ENCODE data around the gene RHOBTB3. TPM values are rescaled to one million over a fixed set of nuclear protein-coding genes. Genes with fewer than 3 reads are reported as not detected.

The RHOBTB3 gene
- total RNA-seq, 1 experiment from 2014 or later: 84.3 TPM

DNA sequence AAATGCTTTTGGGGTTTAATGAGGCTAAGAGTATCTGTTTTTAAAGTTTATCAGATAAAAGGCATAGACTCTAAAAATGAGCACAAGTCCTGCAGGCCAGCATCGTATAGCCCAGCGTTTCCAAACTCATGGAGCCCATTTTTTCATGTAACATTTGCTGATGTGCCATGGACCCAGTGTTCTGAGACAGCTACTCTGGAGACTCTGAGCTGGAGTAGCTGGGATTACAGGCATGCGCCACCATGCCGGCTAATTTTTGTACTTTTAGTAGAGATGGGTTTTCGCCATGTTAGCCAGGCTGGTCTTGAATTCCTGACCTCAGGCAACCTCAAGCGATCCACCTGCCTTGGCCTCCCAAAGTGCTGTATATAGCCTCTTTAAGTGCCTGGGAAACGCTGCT, 75.6 kb downstream of the RHOBTB3 start (continued):
- TF ChIP-seq, protein P1, sequence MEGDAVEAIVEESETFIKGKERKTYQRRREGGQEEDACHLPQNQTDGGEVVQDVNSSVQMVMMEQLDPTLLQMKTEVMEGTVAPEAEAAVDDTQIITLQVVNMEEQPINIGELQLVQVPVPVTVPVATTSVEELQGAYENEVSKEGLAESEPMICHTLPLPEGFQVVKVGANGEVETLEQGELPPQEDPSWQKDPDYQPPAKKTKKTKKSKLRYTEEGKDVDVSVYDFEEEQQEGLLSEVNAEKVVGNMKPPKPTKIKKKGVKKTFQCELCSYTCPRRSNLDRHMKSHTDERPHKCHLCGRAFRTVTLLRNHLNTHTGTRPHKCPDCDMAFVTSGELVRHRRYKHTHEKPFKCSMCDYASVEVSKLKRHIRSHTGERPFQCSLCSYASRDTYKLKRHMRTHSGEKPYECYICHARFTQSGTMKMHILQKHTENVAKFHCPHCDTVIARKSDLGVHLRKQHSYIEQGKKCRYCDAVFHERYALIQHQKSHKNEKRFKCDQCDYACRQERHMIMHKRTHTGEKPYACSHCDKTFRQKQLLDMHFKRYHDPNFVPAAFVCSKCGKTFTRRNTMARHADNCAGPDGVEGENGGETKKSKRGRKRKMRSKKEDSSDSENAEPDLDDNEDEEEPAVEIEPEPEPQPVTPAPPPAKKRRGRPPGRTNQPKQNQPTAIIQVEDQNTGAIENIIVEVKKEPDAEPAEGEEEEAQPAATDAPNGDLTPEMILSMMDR (IDR thresholded peaks at IDR 0.05 in 2 of 3, conservative IDR thresholded peaks at IDR 0.05 in 1 of 3; ENCODE audit: borderline replicate concordance in 1 of 3, insufficient read depth in 1 of 3, low read depth in 2 of 3, low read length in 2 of 3): no peak
- TF ChIP-seq EZH2phosphoT487 (IDR thresholded peaks at IDR 0.05; ENCODE audit: borderline replicate concordance) (no peak), YY1 (IDR thresholded peaks at IDR 0.05; ENCODE audit: extremely low read depth, insufficient replicate concordance, low read depth, low read length) (no peak)

- ChIA-PET POLR2A (interaction anchor here (2.3 kb wide), 1 partner anchor 15 kb away, joined by 6 read pairs; the partner anchor contains the start of gene GLRX), RAD21 (ENCODE audit: low non-redundant PET in 1 of 2, low total read pairs in 2 of 2, uncharacterized antibody in 2 of 2, unreplicated experiment in 2 of 2) (no interaction called here), CTCF (no interaction called here)
- intact Hi-C loops (cut with micrococcal nuclease): no loop called here
- H3K9ac ChIP-seq (ENCODE audit: low read length): no peak overlapping the region
- no peaks in the 10 kb centered on the region for H3K36me3 ChIP-seq (ENCODE audit: control insufficient read depth in 1 of 2, insufficient read depth in 2 of 2, low read length in 2 of 2)
- BruUV-seq (replicated peaks): no TSS peak
- no peak overlapping the region for H3K4me2 ChIP-seq (ENCODE audit: low read length)
- no peak overlapping the region for H2AFZ ChIP-seq (ENCODE audit: low read depth, low read length, poor library complexity, severe bottlenecking)
- DNase-seq (ENCODE audit: low read depth, low spot score) (no peak), ATAC-seq (no peak)
- peaks cover 0 to 10% of the 10 kb centered on the region in 2 experiments; a peak in 3 of 4 replicates for H3K4me1 ChIP-seq (ENCODE audit: control insufficient read depth in 1 of 2, insufficient read depth in 2 of 2, low read length in 2 of 2)
- H3K27me3 ChIP-seq (ENCODE audit: insufficient read depth, low read length): no peaks in the 10 kb centered on the region
- no peak overlapping the region for H3K27ac ChIP-seq (ENCODE audit: low read depth, low read length)
- no peaks in the 10 kb centered on the region for H3K9me2 ChIP-seq (ENCODE audit: insufficient read depth)
- H3K9me3 ChIP-seq (ENCODE audit: control insufficient read depth in 1 of 2, insufficient read depth in 1 of 2, low read depth in 1 of 2, low read length in 2 of 2): no peaks in the 10 kb centered on the region
- no peaks in the 10 kb centered on the region for H4K20me1 ChIP-seq (ENCODE audit: insufficient read depth)
- no peaks in the 10 kb centered on the region for H3K79me2 ChIP-seq (ENCODE audit: insufficient read depth, low read length)
- no peak overlapping the region for H3K4me3 ChIP-seq (replicated peaks in 1 of 2; ENCODE audit: low read depth in 1 of 2, low read length in 2 of 2)
- TF ChIP-seq TCF7L2 (IDR thresholded peaks at IDR 0.05; ENCODE audit: borderline replicate concordance, extremely low read depth, insufficient read depth, insufficient read length) (no peak), JUND (IDR thresholded peaks at IDR 0.05) (no peak), EZH2 (IDR thresholded peaks at IDR 0.05) (no peak), YY1 (IDR thresholded peaks at IDR 0.05; ENCODE audit: extremely low read depth, insufficient replicate concordance, low read depth, low read length) (no peak), EZH2phosphoT487 (IDR thresholded peaks at IDR 0.05; ENCODE audit: borderline replicate concordance) (no peak), ZBTB33 (IDR thresholded peaks at IDR 0.05; ENCODE audit: extremely low read depth, insufficient replicate concordance, low read length) (no peak), CBX3 (IDR thresholded peaks at IDR 0.05; ENCODE audit: low read depth) (no peak), ATF3 (IDR thresholded peaks at IDR 0.05) (no peak), POLR2AphosphoS5 (IDR thresholded peaks at IDR 0.05; ENCODE audit: low read depth, low read length) (no peak)
- TF ChIP-seq, protein P1 (IDR thresholded peaks at IDR 0.05 in 2 of 3, conservative IDR thresholded peaks at IDR 0.05 in 1 of 3; ENCODE audit: borderline replicate concordance in 1 of 3, insufficient read depth in 1 of 3, low read depth in 2 of 3, low read length in 2 of 3): no peak
- TF ChIP-seq, protein P2, sequence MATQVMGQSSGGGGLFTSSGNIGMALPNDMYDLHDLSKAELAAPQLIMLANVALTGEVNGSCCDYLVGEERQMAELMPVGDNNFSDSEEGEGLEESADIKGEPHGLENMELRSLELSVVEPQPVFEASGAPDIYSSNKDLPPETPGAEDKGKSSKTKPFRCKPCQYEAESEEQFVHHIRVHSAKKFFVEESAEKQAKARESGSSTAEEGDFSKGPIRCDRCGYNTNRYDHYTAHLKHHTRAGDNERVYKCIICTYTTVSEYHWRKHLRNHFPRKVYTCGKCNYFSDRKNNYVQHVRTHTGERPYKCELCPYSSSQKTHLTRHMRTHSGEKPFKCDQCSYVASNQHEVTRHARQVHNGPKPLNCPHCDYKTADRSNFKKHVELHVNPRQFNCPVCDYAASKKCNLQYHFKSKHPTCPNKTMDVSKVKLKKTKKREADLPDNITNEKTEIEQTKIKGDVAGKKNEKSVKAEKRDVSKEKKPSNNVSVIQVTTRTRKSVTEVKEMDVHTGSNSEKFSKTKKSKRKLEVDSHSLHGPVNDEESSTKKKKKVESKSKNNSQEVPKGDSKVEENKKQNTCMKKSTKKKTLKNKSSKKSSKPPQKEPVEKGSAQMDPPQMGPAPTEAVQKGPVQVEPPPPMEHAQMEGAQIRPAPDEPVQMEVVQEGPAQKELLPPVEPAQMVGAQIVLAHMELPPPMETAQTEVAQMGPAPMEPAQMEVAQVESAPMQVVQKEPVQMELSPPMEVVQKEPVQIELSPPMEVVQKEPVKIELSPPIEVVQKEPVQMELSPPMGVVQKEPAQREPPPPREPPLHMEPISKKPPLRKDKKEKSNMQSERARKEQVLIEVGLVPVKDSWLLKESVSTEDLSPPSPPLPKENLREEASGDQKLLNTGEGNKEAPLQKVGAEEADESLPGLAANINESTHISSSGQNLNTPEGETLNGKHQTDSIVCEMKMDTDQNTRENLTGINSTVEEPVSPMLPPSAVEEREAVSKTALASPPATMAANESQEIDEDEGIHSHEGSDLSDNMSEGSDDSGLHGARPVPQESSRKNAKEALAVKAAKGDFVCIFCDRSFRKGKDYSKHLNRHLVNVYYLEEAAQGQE (IDR thresholded peaks at IDR 0.05; ENCODE audit: low read depth): no peak
These were observed 77.0 kb downstream of the RHOBTB3 start for GRCh38 chr5:95808013-95808685.
